Activated CD4-positive, alpha-beta T cell treated with anti-CD3 and anti-CD28 coated beads, Interleukin-2, Interleukin-4, amounts not matched to agents 100 ng/mL and 50 ng/mL, durations not matched to agents 16 hours and 8 hours (primary cell): Measurements from ENCODE around the gene TREM1.
"Not testable (repeated sequence)": the region's sequence is repeated elsewhere in the genome, so short reads cannot be mapped to it uniquely, and the experiment has no call there.

Experiments
- DNase-seq: peaks from one replicate; pipeline ENCODE4 v3.0.0-alpha.2; 2020; ENCODE audit warnings: low spot score

TREM1 gene

GRCh38 chr6:41297248-41297647 lies 10.8 kb upstream of the TREM1 start:
- not testable (repeated sequence) for DNase-seq

- DNase-seq, result no peak
These were observed 7.9 kb upstream of the TREM1 start for GRCh38 chr6:41294214-41294872.

- no peak for DNase-seq
These were observed 5.2 kb upstream of the TREM1 start for GRCh38 chr6:41291717-41292116.

GRCh38 chr6:41289815-41290214 lies 3.3 kb upstream of the TREM1 start:
- DNase-seq, result no peak

- DNase-seq, result no peak
These were observed 2.3 kb upstream of the TREM1 start for GRCh38 chr6:41288754-41289129.

- no peak for DNase-seq
These were observed 1.7 kb upstream of the TREM1 start for GRCh38 chr6:41288030-41288753.

GRCh38 chr6:41284726-41285125 lies 1.8 kb downstream of the TREM1 start:
- no peak for DNase-seq

GRCh38 chr6:41283600-41283999 lies 2.9 kb downstream of the TREM1 start:
- no peak for DNase-seq

GRCh38 chr6:41280381-41281057 lies 6.0 kb downstream of the TREM1 start:
- DNase-seq, result no peak

GRCh38 chr6:41278699-41279405 lies 7.6 kb downstream of the TREM1 start:
- DNase-seq, result peak; percentile 66

- no peak for DNase-seq
These were observed 8.9 kb downstream of the TREM1 start for GRCh38 chr6:41277605-41278004.

GRCh38 chr6:41275489-41275888 lies 11.0 kb downstream of the TREM1 start:
- no peak for DNase-seq

GRCh38 chr6:41274256-41274655 lies 12.2 kb downstream of the TREM1 start:
- no peak for DNase-seq

- DNase-seq, result no peak
These were observed 12.8 kb downstream of the TREM1 start for GRCh38 chr6:41273714-41274113.

GRCh38 chr6:41272591-41273240 lies 13.8 kb downstream of the TREM1 start:
- DNase-seq, result no peak

- no peak for DNase-seq
These were observed 14.5 kb downstream of the TREM1 start for GRCh38 chr6:41271901-41272395.

- no peak for DNase-seq
These were observed 16.8 kb downstream of the TREM1 start for GRCh38 chr6:41269716-41270115.

GRCh38 chr6:41269166-41269565 lies 17.3 kb downstream of the TREM1 start:
- no peak for DNase-seq

- no peak for DNase-seq
These were observed 18.0 kb downstream of the TREM1 start for GRCh38 chr6:41268478-41268877.

GRCh38 chr6:41266541-41266940 lies 19.9 kb downstream of the TREM1 start:
- no peak for DNase-seq

GRCh38 chr6:41263267-41263666 lies 23.2 kb downstream of the TREM1 start:
- no peak for DNase-seq

GRCh38 chr6:41262401-41262800 lies 24.1 kb downstream of the TREM1 start:
- no peak for DNase-seq
